Neural cell (in vitro differentiated cells): ENCODE data around the gene TUBA8.

Source experiments
- CTCF ChIP-seq: fragments of 450-650 bp; IDR thresholded peaks from 2 replicates; pipeline ENCODE4 v1.5.1; 2014; ENCODE audit warnings: antibody characterized with exemption, mild to moderate bottlenecking, moderate library complexity; ENCODE audit not compliant: poor library complexity, severe bottlenecking
- EP300 ChIP-seq: fragments of 450-650 bp; conservative IDR thresholded peaks from 2 replicates; pipeline ENCODE4 v1.6.1; 2014; ENCODE audit warnings: antibody characterized with exemption, mild to moderate bottlenecking, moderate library complexity; ENCODE audit not compliant: poor library complexity, severe bottlenecking
- EZH2 ChIP-seq: fragments of 200-600, 300-800 bp; shearing (Covaris generic), sonication (generic); IDR thresholded peaks from 2 replicates; pipeline ENCODE4 v1.6.1; 2014; ENCODE audit warnings: antibody characterized with exemption, low read length, borderline replicate concordance, mild to moderate bottlenecking; ENCODE audit not compliant: insufficient read depth, poor library complexity, severe bottlenecking
- MXI1 ChIP-seq: fragments of 450-650 bp; conservative IDR thresholded peaks from 2 replicates; pipeline ENCODE4 v1.6.1; 2014; ENCODE audit warnings: antibody characterized with exemption, mild to moderate bottlenecking; ENCODE audit not compliant: poor library complexity, severe bottlenecking
- POLR2AphosphoS5 ChIP-seq: IDR thresholded peaks from 2 replicates; pipeline ENCODE4 v1.6.1; 2012
- RAD21 ChIP-seq: fragments of 450-650 bp; conservative IDR thresholded peaks from 2 replicates; pipeline ENCODE4 v1.6.1; 2014; ENCODE audit warnings: antibody characterized with exemption, mild to moderate bottlenecking, moderate library complexity
- TAF1 ChIP-seq: IDR thresholded peaks from 2 replicates; pipeline ENCODE4 v1.6.1; 2012; ENCODE audit warnings: low read depth

GRCh38 chr22:18152519-18152918 is 41.9 kb downstream of the TUBA8 start:
- no peak for TF ChIP-seq CTCF
- TF ChIP-seq TAF1: no peak
- TF ChIP-seq EZH2: no peak
- TF ChIP-seq POLR2AphosphoS5: no peak
- TF ChIP-seq MXI1: no peak
- no peak for TF ChIP-seq EP300
- no peak for TF ChIP-seq RAD21
